Measurements from ENCODE around the gene FCGR3B.
"Not testable (repeated sequence)": the region's sequence is repeated elsewhere in the genome, so short reads cannot be mapped to it uniquely, and the experiment has no call there.

- TF ChIP-seq, protein P1, sequence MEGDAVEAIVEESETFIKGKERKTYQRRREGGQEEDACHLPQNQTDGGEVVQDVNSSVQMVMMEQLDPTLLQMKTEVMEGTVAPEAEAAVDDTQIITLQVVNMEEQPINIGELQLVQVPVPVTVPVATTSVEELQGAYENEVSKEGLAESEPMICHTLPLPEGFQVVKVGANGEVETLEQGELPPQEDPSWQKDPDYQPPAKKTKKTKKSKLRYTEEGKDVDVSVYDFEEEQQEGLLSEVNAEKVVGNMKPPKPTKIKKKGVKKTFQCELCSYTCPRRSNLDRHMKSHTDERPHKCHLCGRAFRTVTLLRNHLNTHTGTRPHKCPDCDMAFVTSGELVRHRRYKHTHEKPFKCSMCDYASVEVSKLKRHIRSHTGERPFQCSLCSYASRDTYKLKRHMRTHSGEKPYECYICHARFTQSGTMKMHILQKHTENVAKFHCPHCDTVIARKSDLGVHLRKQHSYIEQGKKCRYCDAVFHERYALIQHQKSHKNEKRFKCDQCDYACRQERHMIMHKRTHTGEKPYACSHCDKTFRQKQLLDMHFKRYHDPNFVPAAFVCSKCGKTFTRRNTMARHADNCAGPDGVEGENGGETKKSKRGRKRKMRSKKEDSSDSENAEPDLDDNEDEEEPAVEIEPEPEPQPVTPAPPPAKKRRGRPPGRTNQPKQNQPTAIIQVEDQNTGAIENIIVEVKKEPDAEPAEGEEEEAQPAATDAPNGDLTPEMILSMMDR (IDR thresholded peaks at IDR 0.05), result not testable (repeated sequence)
- TF ChIP-seq POLR2A (IDR thresholded peaks at IDR 0.05), result not testable (repeated sequence)
Observed at GRCh38 chr1:161595173-161595572, 35.8 kb downstream of the FCGR3B start.

Data from testis (tissue), 2 donors.